Activated naive CD4-positive, alpha-beta T cell treated with anti-CD3 and anti-CD28 coated beads for 36 hours (primary cell): ENCODE results near the gene SLPI. TPM values are rescaled to one million over a fixed set of nuclear protein-coding genes. Genes with fewer than 3 reads are reported as not detected.

Experiments
- CTCF ChIA-PET: fragments of 350-600 bp; sonication (Branson Sonifier 250); formaldehyde crosslinking; loops from one replicate; lab custom pipeline; 2021; ENCODE audit warnings: antibody characterized with exemption; lab: Charles Lee
- DNase-seq: peaks from one replicate; pipeline ENCODE4 v3.0.0-alpha.2; 2020
- H3K27ac Mint-ChIP-seq: one replicate; pipeline ENCODE4 v1.8.0; 2021; ENCODE audit warnings: mild to moderate bottlenecking, mixed read lengths
- H3K27me3 Mint-ChIP-seq: one replicate; pipeline ENCODE4 v1.8.0; 2021; ENCODE audit warnings: low read depth, mixed read lengths
- H3K36me3 Mint-ChIP-seq: one replicate; pipeline ENCODE4 v1.8.0; 2021; ENCODE audit warnings: low read depth, mixed read lengths
- H3K4me1 Mint-ChIP-seq: one replicate; pipeline ENCODE4 v1.8.0; 2021; ENCODE audit warnings: low read depth, mixed read lengths
- H3K4me3 Mint-ChIP-seq: one replicate; pipeline ENCODE4 v1.8.0; 2021; ENCODE audit warnings: mild to moderate bottlenecking, moderate library complexity, mixed read lengths
- H3K9me3 Mint-ChIP-seq: one replicate; pipeline ENCODE4 v1.8.0; 2021; ENCODE audit warnings: mixed read lengths
- intact Hi-C: fragments of 100-400 bp; cut with micrococcal nuclease; formaldehyde crosslinking; loops from one replicate; pipeline ENCODE4 v1.15.1; 2023
- total RNA-seq, 2 experiments: library from RNA; stranded (reverse); gene quantifications; one replicate each; pipeline ENCODE4 v1.2.3, GENCODE V29; 2021

Gene SLPI
- total RNA-seq, 2 experiments from 2014 or later: not detected

- no peaks in the 10 kb centered on the region for H3K36me3 Mint-ChIP-seq
- intact Hi-C loops: no loop called here
- no peak for DNase-seq
Observed at GRCh38 chr20:45268531-45268930, 14.2 kb upstream of the SLPI start.

GRCh38 chr20:45266977-45267376 is 12.6 kb upstream of the SLPI start:
- H3K27me3 Mint-ChIP-seq: peaks cover 34% of the 10 kb centered on the region
- no peak for DNase-seq
- no peaks in the 10 kb centered on the region for H3K4me1 Mint-ChIP-seq
- intact Hi-C loops: no loop called here
- no peaks in the 10 kb centered on the region for H3K36me3 Mint-ChIP-seq
- H3K4me3 Mint-ChIP-seq: no peak overlapping the region
- no peaks in the 10 kb centered on the region for H3K9me3 Mint-ChIP-seq
- CTCF ChIA-PET: no interaction called here
- H3K27ac Mint-ChIP-seq: no peak overlapping the region

More at GRCh38 chr20:45268531-45268930, 14.2 kb upstream of the SLPI start:
- Mint-ChIP-seq H3K4me1 (no peaks in the 10 kb centered on the region), H3K27me3 (peaks cover 31% of the 10 kb centered on the region), H3K27ac (no peak overlapping the region), H3K4me3 (no peak overlapping the region), H3K9me3 (no peaks in the 10 kb centered on the region)
- CTCF ChIA-PET: interaction anchor here (0.9 to 1.4 kb wide), 2 partner anchors 23 to 502 kb away, joined by 3 to 5 read pairs; no protein-coding TSS in a partner anchor

- Mint-ChIP-seq H3K4me1 (no peaks in the 10 kb centered on the region), H3K9me3 (no peaks in the 10 kb centered on the region), H3K4me3 (no peak overlapping the region), H3K27ac (no peak overlapping the region), H3K36me3 (no peaks in the 10 kb centered on the region), H3K27me3 (peaks cover 14% of the 10 kb centered on the region)
- intact Hi-C loops: no loop called here
- CTCF ChIA-PET: interaction anchor here (0.6 to 0.7 kb wide), 2 partner anchors 31 to 1440 kb away, joined by 3 read pairs; no protein-coding TSS in a partner anchor
- no peak for DNase-seq
Observed at GRCh38 chr20:45263556-45264266, 9.3 kb upstream of the SLPI start.

- no peaks in the 10 kb centered on the region for H3K9me3 Mint-ChIP-seq
- H3K36me3 Mint-ChIP-seq: no peaks in the 10 kb centered on the region
- CTCF ChIA-PET: no interaction called here
- no peak for DNase-seq
- H3K27ac Mint-ChIP-seq: no peak overlapping the region
- no peak overlapping the region for H3K4me3 Mint-ChIP-seq
- H3K27me3 Mint-ChIP-seq: peaks cover 8% of the 10 kb centered on the region
- no peaks in the 10 kb centered on the region for H3K4me1 Mint-ChIP-seq
- intact Hi-C loops: no loop called here
Observed at GRCh38 chr20:45258664-45259063, 4.3 kb upstream of the SLPI start.

GRCh38 chr20:45258259-45258658 is 3.9 kb upstream of the SLPI start:
- Mint-ChIP-seq H3K9me3 (no peaks in the 10 kb centered on the region), H3K4me1 (no peaks in the 10 kb centered on the region), H3K27ac (no peak overlapping the region), H3K36me3 (no peaks in the 10 kb centered on the region), H3K27me3 (peaks cover 11% of the 10 kb centered on the region), H3K4me3 (no peak overlapping the region)
- CTCF ChIA-PET: no interaction called here
- intact Hi-C loops: no loop called here
- DNase-seq: no peak

GRCh38 chr20:45257711-45258110 is 3.3 kb upstream of the SLPI start:
- intact Hi-C loops: no loop called here
- peaks cover 8% of the 10 kb centered on the region for H3K27me3 Mint-ChIP-seq
- no peak for DNase-seq
- no peaks in the 10 kb centered on the region for H3K9me3 Mint-ChIP-seq
- H3K4me1 Mint-ChIP-seq: no peaks in the 10 kb centered on the region
- H3K4me3 Mint-ChIP-seq: no peak overlapping the region
- CTCF ChIA-PET: no interaction called here
- H3K27ac Mint-ChIP-seq: no peak overlapping the region
- H3K36me3 Mint-ChIP-seq: no peaks in the 10 kb centered on the region

- CTCF ChIA-PET: no interaction called here
- intact Hi-C loops: no loop called here
- Mint-ChIP-seq H3K9me3 (no peaks in the 10 kb centered on the region), H3K4me1 (no peaks in the 10 kb centered on the region), H3K27me3 (peaks cover 7% of the 10 kb centered on the region), H3K27ac (no peak overlapping the region), H3K4me3 (no peak overlapping the region), H3K36me3 (no peaks in the 10 kb centered on the region)
- no peak for DNase-seq
Observed at GRCh38 chr20:45257161-45257560, 2.8 kb upstream of the SLPI start.

- CTCF ChIA-PET: interaction anchor here (1.0 kb wide), 1 partner anchor 38 kb away, joined by 3 read pairs; no protein-coding TSS in a partner anchor
- intact Hi-C loops: no loop called here
- Mint-ChIP-seq H3K27me3 (peaks cover 21% of the 10 kb centered on the region), H3K4me3 (no peak overlapping the region), H3K9me3 (no peaks in the 10 kb centered on the region), H3K36me3 (no peaks in the 10 kb centered on the region), H3K27ac (no peak overlapping the region), H3K4me1 (no peaks in the 10 kb centered on the region)
- no peak for DNase-seq
Observed at GRCh38 chr20:45253261-45253660, 1.1 kb downstream of the SLPI start.

GRCh38 chr20:45251884-45252560 is 2.3 kb downstream of the SLPI start:
- H3K9me3 Mint-ChIP-seq: no peaks in the 10 kb centered on the region
- no peak for DNase-seq
- intact Hi-C loops: no loop called here
- CTCF ChIA-PET: interaction anchor here (1.0 kb wide), 1 partner anchor 39 kb away, joined by 3 read pairs; no protein-coding TSS in a partner anchor
- H3K36me3 Mint-ChIP-seq: no peaks in the 10 kb centered on the region
- no peak overlapping the region for H3K27ac Mint-ChIP-seq
- no peak overlapping the region for H3K4me3 Mint-ChIP-seq
- no peaks in the 10 kb centered on the region for H3K4me1 Mint-ChIP-seq
- H3K27me3 Mint-ChIP-seq: peaks cover 28% of the 10 kb centered on the region

GRCh38 chr20:45248609-45249008 is 5.8 kb downstream of the SLPI start:
- peaks cover 39% of the 10 kb centered on the region for H3K27me3 Mint-ChIP-seq
- no peak overlapping the region for H3K4me3 Mint-ChIP-seq
- H3K27ac Mint-ChIP-seq: no peak overlapping the region
- no peaks in the 10 kb centered on the region for H3K36me3 Mint-ChIP-seq
- H3K9me3 Mint-ChIP-seq: no peaks in the 10 kb centered on the region
- CTCF ChIA-PET: no interaction called here
- no peak for DNase-seq
- intact Hi-C loops: no loop called here
- no peaks in the 10 kb centered on the region for H3K4me1 Mint-ChIP-seq

GRCh38 chr20:45247865-45248264 is 6.5 kb downstream of the SLPI start:
- no peaks in the 10 kb centered on the region for H3K9me3 Mint-ChIP-seq
- H3K4me1 Mint-ChIP-seq: no peaks in the 10 kb centered on the region
- CTCF ChIA-PET: no interaction called here
- intact Hi-C loops: no loop called here
- H3K36me3 Mint-ChIP-seq: no peaks in the 10 kb centered on the region
- H3K4me3 Mint-ChIP-seq: no peak overlapping the region
- no peak for DNase-seq
- H3K27ac Mint-ChIP-seq: no peak overlapping the region
- H3K27me3 Mint-ChIP-seq: peaks cover 36% of the 10 kb centered on the region

- DNase-seq: no peak
- H3K9me3 Mint-ChIP-seq: no peaks in the 10 kb centered on the region
- H3K27ac Mint-ChIP-seq: no peak overlapping the region
- intact Hi-C loops: no loop called here
- CTCF ChIA-PET: interaction anchor here (0.7 to 1.1 kb wide), 3 partner anchors 17 to 45 kb away, joined by 3 read pairs; no protein-coding TSS in a partner anchor
- no peaks in the 10 kb centered on the region for H3K36me3 Mint-ChIP-seq
- peaks cover 36% of the 10 kb centered on the region for H3K27me3 Mint-ChIP-seq
- H3K4me1 Mint-ChIP-seq: no peaks in the 10 kb centered on the region
- H3K4me3 Mint-ChIP-seq: no peak overlapping the region
Observed at GRCh38 chr20:45246109-45246508, 8.3 kb downstream of the SLPI start.
